GM06990 (cell line): Measurements from ENCODE around the gene KCTD6.

Experiments
- DNase-seq: peaks from one replicate; pipeline ENCODE4 v3.0.0-alpha.2; 2011; ENCODE audit not compliant: insufficient read length; ENCODE audit errors: extremely low read depth
- H3K27me3 ChIP-seq: replicated peaks from 2 replicates; pipeline ENCODE4 v1.6.0; 2011; ENCODE audit warnings: low read length; ENCODE audit not compliant: control insufficient read depth, insufficient read depth
- H3K36me3 ChIP-seq: 2 replicates; pipeline ENCODE4 v1.5.1; 2011; ENCODE audit warnings: low read length; ENCODE audit not compliant: control insufficient read depth, insufficient read depth
- H3K4me3 ChIP-seq: replicated peaks from 2 replicates; pipeline ENCODE4 v1.5.1; 2011; ENCODE audit warnings: low read depth, mild to moderate bottlenecking, control low read depth, low read length
- TF ChIP-seq, protein P1 (sequence below): IDR thresholded peaks from 2 replicates; pipeline ENCODE4 v1.5.1; 2011; ENCODE audit warnings: low read length, control low read depth, mild to moderate bottlenecking, inconsistent platforms; ENCODE audit not compliant: insufficient read depth, poor library complexity, severe bottlenecking

KCTD6 gene

DNA sequence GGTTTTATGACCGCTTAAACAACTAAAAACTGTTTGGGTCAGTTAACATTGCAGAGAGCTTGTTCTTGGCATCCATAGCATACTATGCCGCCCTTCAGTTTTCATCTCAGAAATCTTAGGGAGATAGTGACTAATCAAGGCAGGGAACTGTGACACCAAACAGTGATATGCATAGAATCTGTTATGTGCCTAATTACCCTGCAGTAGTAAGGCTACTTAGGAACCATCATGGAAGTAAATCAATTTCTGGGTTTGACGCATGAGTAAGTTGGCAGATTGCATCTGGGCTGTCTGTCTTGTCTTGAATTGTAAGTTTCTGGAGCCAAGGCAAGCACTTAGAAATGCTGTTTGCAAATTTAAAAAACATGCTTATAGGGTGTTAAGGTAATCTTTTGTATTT, 22.5 kb downstream of the KCTD6 start:
- no peak for DNase-seq
- no peak overlapping the region for H3K4me3 ChIP-seq
- H3K27me3 ChIP-seq, result no peaks in the 10 kb centered on the region
- TF ChIP-seq, protein P1, sequence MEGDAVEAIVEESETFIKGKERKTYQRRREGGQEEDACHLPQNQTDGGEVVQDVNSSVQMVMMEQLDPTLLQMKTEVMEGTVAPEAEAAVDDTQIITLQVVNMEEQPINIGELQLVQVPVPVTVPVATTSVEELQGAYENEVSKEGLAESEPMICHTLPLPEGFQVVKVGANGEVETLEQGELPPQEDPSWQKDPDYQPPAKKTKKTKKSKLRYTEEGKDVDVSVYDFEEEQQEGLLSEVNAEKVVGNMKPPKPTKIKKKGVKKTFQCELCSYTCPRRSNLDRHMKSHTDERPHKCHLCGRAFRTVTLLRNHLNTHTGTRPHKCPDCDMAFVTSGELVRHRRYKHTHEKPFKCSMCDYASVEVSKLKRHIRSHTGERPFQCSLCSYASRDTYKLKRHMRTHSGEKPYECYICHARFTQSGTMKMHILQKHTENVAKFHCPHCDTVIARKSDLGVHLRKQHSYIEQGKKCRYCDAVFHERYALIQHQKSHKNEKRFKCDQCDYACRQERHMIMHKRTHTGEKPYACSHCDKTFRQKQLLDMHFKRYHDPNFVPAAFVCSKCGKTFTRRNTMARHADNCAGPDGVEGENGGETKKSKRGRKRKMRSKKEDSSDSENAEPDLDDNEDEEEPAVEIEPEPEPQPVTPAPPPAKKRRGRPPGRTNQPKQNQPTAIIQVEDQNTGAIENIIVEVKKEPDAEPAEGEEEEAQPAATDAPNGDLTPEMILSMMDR, result no peak
- H3K36me3 ChIP-seq, result no peaks in the 10 kb centered on the region

- Histone ChIP-seq H3K36me3 (no peaks in the 10 kb centered on the region), H3K4me3 (no peak overlapping the region), H3K27me3 (no peaks in the 10 kb centered on the region)
- TF ChIP-seq, protein P1, result no peak
- DNase-seq, result no peak
Measured at GRCh38 chr3:58518291-58518789, 26.4 kb downstream of the KCTD6 start.

DNA sequence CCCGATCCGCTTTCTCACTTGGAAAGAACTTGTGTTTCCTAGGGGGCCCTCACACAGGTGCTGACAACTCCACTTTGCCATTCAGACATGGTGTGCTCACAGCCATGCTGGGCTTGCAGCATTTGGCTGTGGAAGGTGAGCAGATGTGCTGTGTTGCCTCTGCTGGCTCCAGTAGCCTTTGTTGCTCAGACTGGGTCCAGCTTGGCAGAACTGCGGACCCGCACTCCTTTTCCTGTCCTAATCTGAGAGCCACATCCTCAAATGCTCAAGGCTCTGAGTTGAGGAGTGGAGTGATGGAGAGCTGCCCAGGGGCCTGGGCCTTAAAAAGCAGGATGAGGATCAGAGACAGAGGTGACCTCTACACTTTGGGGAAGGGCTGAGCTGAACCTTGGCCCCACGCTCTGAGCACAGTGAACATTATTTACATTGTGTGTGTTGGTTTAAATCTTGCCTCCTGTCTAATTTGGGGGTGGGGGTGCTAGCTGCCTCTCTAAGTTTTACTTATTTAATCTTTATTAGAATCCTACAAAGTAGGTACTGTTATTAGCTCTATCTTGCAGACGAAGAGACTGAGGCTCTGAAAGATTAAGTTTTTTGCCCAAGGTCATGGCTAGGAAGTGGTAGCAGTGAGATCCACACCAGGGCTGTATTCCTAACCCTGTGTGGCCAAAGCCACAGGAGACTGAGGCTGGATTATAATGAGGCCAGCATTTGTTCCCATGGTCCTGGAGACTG, 27.9 kb downstream of the KCTD6 start:
- DNase-seq, result no peak
- Histone ChIP-seq H3K27me3 (no peaks in the 10 kb centered on the region), H3K4me3 (no peak overlapping the region), H3K36me3 (no peaks in the 10 kb centered on the region)
- TF ChIP-seq, protein P1, result no peak

DNA sequence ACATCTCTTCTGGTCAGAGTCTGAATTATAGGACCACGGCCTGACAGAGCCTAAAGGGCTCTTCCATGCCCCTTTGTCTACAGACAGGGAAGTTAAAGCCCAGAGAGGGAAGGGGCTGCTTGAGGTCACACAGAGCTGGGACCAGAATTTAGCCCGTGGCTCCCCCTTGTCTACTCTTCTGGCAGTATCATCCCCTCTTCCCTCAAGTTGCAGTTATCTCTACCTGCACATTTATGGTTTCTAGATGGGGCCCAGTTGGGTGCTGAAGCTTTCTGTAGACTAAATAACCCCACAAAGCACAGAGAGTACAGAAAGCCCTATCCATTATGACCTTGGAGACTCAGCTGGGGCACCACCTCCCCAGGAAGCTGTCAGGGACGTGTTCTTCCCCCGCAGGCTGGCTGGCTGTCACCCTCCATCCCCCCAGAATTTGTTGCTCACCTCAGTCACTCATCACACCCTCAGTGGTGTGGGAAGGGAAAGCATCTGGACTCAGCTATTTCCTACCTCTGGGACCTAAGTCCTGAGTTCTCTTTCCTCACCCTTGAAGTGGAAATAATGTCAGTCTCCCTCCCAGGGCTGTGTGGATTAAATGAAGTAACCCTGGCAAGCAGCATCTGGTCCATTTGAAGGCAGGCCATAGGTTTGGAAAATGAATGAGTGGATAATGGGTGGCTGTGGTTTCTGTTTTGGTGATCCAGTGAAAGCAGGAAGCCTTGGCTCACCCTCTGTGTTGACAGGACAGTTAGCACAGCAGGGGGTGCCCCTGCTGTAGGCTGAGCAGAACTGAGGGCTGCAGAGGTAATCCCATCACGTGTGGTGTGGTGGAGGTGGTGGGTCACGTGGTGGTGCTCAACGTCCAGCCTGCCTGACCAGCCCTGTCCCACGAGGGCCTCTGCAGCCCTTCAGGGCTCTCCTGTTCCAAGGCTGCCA, 28.8 kb downstream of the KCTD6 start:
- Histone ChIP-seq H3K4me3 (no peak overlapping the region), H3K27me3 (no peaks in the 10 kb centered on the region), H3K36me3 (no peaks in the 10 kb centered on the region)
- TF ChIP-seq, protein P1, result no peak
- no peak for DNase-seq

- no peak for DNase-seq
- H3K27me3 ChIP-seq, result no peaks in the 10 kb centered on the region; the same call in 1 of the 2 replicates
- no peak overlapping the region for H3K4me3 ChIP-seq
- TF ChIP-seq, protein P1, result no peak
- H3K36me3 ChIP-seq, result no peaks in the 10 kb centered on the region
Measured at GRCh38 chr3:58521336-58521670, 29.4 kb downstream of the KCTD6 start.
